Measurements from ENCODE around the gene SNCB.

The SNCB gene

DNA sequence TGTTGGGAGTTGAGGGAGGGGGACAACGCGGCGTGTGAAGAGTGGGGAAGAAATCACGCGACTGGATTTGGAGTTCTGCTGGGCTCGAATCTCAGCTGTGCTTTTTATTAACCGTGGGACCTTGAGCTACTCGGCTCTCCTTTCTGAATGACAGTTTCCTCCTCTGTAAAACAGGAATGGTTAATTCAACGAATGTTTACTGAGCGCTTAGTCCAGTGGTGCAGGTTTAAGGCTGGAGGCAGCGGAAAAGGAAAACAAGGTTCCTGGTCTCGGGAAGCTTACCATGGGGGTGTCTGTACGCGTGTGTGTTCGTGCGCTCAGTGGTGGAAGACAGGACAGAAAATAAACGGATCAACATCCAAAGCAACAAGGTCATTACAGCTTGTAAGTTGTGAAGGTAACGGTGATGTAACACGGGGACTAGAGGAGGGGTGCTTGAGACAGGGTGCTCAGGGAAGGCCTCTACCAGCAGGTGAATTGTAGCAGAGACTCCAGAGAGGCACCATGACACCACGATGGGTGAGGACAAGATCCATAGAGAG is 418 bp upstream of the SNCB start:
- DNase-seq: no peak
- no peaks in the 10 kb centered on the region for H3K4me1 ChIP-seq
- no peaks in the 10 kb centered on the region for H3K36me3 ChIP-seq
- H3K9me3 ChIP-seq: no peaks in the 10 kb centered on the region
- TF ChIP-seq, protein P1, sequence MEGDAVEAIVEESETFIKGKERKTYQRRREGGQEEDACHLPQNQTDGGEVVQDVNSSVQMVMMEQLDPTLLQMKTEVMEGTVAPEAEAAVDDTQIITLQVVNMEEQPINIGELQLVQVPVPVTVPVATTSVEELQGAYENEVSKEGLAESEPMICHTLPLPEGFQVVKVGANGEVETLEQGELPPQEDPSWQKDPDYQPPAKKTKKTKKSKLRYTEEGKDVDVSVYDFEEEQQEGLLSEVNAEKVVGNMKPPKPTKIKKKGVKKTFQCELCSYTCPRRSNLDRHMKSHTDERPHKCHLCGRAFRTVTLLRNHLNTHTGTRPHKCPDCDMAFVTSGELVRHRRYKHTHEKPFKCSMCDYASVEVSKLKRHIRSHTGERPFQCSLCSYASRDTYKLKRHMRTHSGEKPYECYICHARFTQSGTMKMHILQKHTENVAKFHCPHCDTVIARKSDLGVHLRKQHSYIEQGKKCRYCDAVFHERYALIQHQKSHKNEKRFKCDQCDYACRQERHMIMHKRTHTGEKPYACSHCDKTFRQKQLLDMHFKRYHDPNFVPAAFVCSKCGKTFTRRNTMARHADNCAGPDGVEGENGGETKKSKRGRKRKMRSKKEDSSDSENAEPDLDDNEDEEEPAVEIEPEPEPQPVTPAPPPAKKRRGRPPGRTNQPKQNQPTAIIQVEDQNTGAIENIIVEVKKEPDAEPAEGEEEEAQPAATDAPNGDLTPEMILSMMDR (IDR thresholded peaks at IDR 0.05; ENCODE audit: low read depth, low read length): no peak
- peaks cover 8% of the 10 kb centered on the region for H3K27me3 ChIP-seq
- peak overlapping the region; percentile 57 for H3K4me3 ChIP-seq (ENCODE audit: low read depth, low read length)

GRCh38 chr5:176629317-176629852 is 949 bp downstream of the SNCB start:
- Histone ChIP-seq H3K4me1 (no peaks in the 10 kb centered on the region), H3K36me3 (no peaks in the 10 kb centered on the region), H3K9me3 (no peaks in the 10 kb centered on the region), H3K4me3 (ENCODE audit: low read depth, low read length) (peak overlapping the region; percentile 57), H3K27me3 (peaks cover 8% of the 10 kb centered on the region)
- TF ChIP-seq, protein P1 (IDR thresholded peaks at IDR 0.05; ENCODE audit: low read depth, low read length): no peak
- DNase-seq: no peak

DNA sequence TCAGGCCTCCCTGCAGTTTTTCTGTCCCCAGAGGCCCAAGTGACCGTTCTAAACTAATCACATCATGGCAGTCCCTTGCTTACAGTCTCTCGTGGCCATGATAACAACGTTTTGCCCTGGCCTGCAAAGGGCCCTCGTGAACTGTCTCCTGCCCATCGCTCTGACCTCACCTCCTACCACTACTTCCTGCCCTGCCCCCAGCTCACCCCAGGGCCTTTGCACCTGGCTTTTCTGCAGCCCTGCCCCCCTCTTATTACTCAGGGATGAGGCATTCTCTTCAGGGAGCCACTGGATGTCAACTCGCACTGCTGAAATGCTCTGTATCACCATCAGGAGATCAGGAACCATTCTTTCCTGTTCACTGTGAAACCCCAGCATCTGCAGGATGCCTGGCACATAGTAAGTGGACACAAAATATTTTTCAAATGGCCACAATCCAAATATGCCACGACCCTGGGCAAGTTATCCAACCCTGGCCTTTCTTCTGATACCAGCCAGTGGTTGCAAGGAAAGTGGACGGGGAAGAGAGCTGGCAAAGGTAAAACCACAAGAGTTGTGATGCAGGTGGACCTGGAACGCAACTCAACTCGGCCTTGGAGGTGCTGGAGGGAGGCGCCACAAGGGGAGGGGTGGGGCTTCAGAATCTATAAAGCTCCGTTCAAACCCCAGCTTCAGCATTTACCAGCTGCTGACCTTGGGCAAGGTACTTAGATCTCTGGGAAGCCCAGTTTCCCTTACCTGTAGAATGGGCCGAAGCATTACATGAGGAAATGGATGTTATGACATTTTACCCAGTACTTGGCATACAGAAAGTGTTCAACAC is 1.7 kb downstream of the SNCB start:
- no peak for DNase-seq
- Histone ChIP-seq H3K27me3 (peaks cover 8% of the 10 kb centered on the region), H3K9me3 (no peaks in the 10 kb centered on the region), H3K36me3 (no peaks in the 10 kb centered on the region), H3K4me3 (ENCODE audit: low read depth, low read length) (no peak overlapping the region), H3K4me1 (no peaks in the 10 kb centered on the region)
- TF ChIP-seq, protein P1 (IDR thresholded peaks at IDR 0.05; ENCODE audit: low read depth, low read length): no peak

DNA sequence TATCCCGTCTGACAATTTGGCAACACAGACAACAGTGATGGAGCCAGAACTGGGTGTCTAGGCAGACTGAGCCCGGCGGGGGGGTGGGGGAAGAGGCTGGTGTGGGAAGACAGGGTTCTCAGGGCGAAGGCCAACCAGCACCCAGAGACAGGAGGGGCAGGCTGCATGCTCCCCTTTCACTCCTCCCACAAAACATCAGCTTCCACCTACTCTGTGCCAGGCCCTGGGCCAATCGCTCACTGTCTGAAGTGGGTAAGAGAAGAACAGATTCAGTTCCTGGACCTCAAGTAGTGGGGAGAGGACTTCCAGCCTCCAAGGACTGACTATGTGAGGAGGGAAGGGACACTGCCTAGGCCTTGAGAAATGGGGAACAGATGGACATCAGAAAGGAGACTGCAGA is 2.8 kb downstream of the SNCB start:
- no peaks in the 10 kb centered on the region for H3K36me3 ChIP-seq
- H3K4me1 ChIP-seq: no peaks in the 10 kb centered on the region
- no peaks in the 10 kb centered on the region for H3K9me3 ChIP-seq
- peaks cover 8% of the 10 kb centered on the region for H3K27me3 ChIP-seq
- TF ChIP-seq, protein P1 (IDR thresholded peaks at IDR 0.05; ENCODE audit: low read depth, low read length): no peak
- H3K4me3 ChIP-seq (ENCODE audit: low read depth, low read length): no peak overlapping the region
- DNase-seq: no peak

DNA sequence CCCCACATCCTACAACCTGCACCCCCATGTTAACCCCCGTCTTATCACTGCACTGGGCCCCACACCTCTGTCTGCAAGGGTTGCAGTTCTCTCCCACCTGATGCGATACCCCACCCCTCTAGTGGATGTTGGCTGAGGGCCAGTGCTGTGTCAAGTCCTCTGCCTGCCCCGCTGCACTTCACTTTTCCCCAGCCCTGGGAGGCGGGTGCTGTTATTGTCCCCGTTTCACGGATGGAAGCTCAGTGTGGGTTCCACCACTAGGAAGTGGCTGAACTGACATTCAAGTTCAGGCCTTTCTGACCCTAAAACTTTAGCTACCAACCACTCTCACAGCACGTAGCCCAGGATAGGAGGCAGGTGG is 3.5 kb downstream of the SNCB start:
- H3K9me3 ChIP-seq: no peaks in the 10 kb centered on the region
- no peak overlapping the region for H3K4me3 ChIP-seq (ENCODE audit: low read depth, low read length)
- H3K36me3 ChIP-seq: no peaks in the 10 kb centered on the region
- peaks cover 8% of the 10 kb centered on the region for H3K27me3 ChIP-seq
- DNase-seq: no peak
- TF ChIP-seq, protein P1 (IDR thresholded peaks at IDR 0.05; ENCODE audit: low read depth, low read length): no peak
- H3K4me1 ChIP-seq: no peaks in the 10 kb centered on the region
